Gastrocnemius medialis (tissue), 4 donors: Measurements from ENCODE around the gene EVX2.

Source experiments
- CTCF ChIP-seq, 5 experiments: fragments of 450-650 bp in 3 of 5; fragments of 200-600 bp in 2 of 5; sonication (generic) in 2 of 5; IDR thresholded peaks in 4 of 5; conservative IDR thresholded peaks in 1 of 5; 1 replicate in 4 of 5; 2 replicates in 1 of 5; pipeline ENCODE4 v1.5.1; 2016 to 2019; ENCODE audit warnings: antibody characterized with exemption in 5 of 5, mild to moderate bottlenecking in 3 of 5, moderate library complexity in 3 of 5
- POLR2A ChIP-seq, 2 donors: fragments of 450-650 bp; IDR thresholded peaks; one replicate each; pipeline ENCODE4 v1.6.1; 2017; ENCODE audit warnings: antibody characterized with exemption in 2 of 2, mild to moderate bottlenecking in 2 of 2, moderate library complexity in 2 of 2

GRCh38 chr2:176095421-176095820 lies 11.7 kb upstream of the EVX2 start:
- TF ChIP-seq CTCF (IDR thresholded peaks at IDR 0.05 in 4 of 5, conservative IDR thresholded peaks at IDR 0.05 in 1 of 5) = no peak
- TF ChIP-seq POLR2A (IDR thresholded peaks at IDR 0.05) = no peak
